ENCODE results near the gene BICC1. TPM values are rescaled to one million over a fixed set of nuclear protein-coding genes. Genes with fewer than 3 reads are reported as not detected.

Gene BICC1
- total RNA-seq, 1 experiment from 2014 or later, result 0.57 TPM

DNA sequence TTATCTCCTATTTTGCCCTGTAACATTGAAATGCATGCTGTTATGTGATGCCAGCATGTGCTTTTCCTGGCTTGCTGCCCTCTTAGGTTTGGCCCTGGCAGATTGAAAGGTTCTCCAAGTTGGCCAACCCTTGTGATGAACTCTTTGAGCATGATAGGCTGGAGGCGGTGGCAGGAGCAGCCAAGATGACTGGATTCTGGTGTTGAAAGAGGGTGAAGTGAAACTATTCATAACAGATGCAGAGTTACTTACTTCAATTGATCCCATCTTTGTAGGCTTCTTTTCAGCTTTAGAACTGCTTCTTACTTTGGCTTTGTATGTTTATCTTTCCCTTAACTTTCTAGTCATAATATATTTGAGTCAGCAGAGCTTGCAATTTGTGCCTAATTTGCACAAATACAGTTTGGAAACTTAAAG, 57.6 kb downstream of the BICC1 start:
- H3K23me2 ChIP-seq (ENCODE audit: insufficient read length, low read depth, low read length, poor library complexity, severe bottlenecking), result no peaks in the 10 kb centered on the region
- H4K20me1 ChIP-seq (ENCODE audit: control insufficient read depth, insufficient read depth, insufficient read length), result no peaks in the 10 kb centered on the region
- H3K36me3 Mint-ChIP-seq (ENCODE audit: insufficient read depth in 1 of 3, low read depth in 3 of 3), result no peaks in the 10 kb centered on the region
- H2BK5ac ChIP-seq (ENCODE audit: insufficient read length, low read length), result no peak overlapping the region
- no peaks in the 10 kb centered on the region for H3K9me3 ChIP-seq (ENCODE audit: control insufficient read depth, low read depth, low read length)
- no peak overlapping the region for H2BK120ac ChIP-seq (ENCODE audit: low read depth, low read length, poor library complexity, severe bottlenecking)
- no peak overlapping the region for H3T11ph ChIP-seq (ENCODE audit: low read length)
- no peak overlapping the region for H3K4me3 Mint-ChIP-seq
- H3K56ac ChIP-seq (ENCODE audit: insufficient read length, low read depth, low read length), result no peak overlapping the region
- H3K27ac Mint-ChIP-seq, result no peak overlapping the region
- H4K8ac ChIP-seq (replicated peaks; ENCODE audit: insufficient read length, low read depth, low read length), result no peak overlapping the region
- peaks cover 0 to 3% of the 10 kb centered on the region in 2 experiments; a peak in 1 of 4 replicates for H3K4me1 Mint-ChIP-seq
- no peaks in the 10 kb centered on the region for H3K79me2 ChIP-seq (ENCODE audit: insufficient read depth, low read length)
- H3K4me1 ChIP-seq (ENCODE audit: insufficient read depth, low read length), result no peaks in the 10 kb centered on the region
- H2BK15ac ChIP-seq (ENCODE audit: low read depth, low read length), result no peak overlapping the region
- no peaks in the 10 kb centered on the region for H3K27me3 Mint-ChIP-seq (ENCODE audit: low read depth)
- H3K14ac ChIP-seq (ENCODE audit: insufficient read depth, low read length), result no peak overlapping the region
- no peak overlapping the region for H3K4me2 ChIP-seq (ENCODE audit: insufficient read depth, insufficient read length, low read length)
- H3K9ac ChIP-seq (ENCODE audit: extremely low read depth, insufficient read length, low read length), result no peak overlapping the region
- no peak overlapping the region for H3K18ac ChIP-seq (ENCODE audit: insufficient read length, low read depth, low read length)
- no peak overlapping the region for H3K4ac ChIP-seq (ENCODE audit: low read depth, low read length)
- TF ChIP-seq, protein P1, sequence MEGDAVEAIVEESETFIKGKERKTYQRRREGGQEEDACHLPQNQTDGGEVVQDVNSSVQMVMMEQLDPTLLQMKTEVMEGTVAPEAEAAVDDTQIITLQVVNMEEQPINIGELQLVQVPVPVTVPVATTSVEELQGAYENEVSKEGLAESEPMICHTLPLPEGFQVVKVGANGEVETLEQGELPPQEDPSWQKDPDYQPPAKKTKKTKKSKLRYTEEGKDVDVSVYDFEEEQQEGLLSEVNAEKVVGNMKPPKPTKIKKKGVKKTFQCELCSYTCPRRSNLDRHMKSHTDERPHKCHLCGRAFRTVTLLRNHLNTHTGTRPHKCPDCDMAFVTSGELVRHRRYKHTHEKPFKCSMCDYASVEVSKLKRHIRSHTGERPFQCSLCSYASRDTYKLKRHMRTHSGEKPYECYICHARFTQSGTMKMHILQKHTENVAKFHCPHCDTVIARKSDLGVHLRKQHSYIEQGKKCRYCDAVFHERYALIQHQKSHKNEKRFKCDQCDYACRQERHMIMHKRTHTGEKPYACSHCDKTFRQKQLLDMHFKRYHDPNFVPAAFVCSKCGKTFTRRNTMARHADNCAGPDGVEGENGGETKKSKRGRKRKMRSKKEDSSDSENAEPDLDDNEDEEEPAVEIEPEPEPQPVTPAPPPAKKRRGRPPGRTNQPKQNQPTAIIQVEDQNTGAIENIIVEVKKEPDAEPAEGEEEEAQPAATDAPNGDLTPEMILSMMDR (conservative IDR thresholded peaks at IDR 0.05), result no peak
- no peak overlapping the region for H2BK12ac ChIP-seq (ENCODE audit: insufficient read length, low read depth, low read length)
- no peak overlapping the region for H2BK20ac ChIP-seq (ENCODE audit: low read depth, low read length, poor library complexity, severe bottlenecking)
- no peak for DNase-seq
- H3K27ac ChIP-seq (ENCODE audit: insufficient read length, low read depth, low read length), result no peak overlapping the region
- no peak overlapping the region for H3K23ac ChIP-seq (ENCODE audit: insufficient read length, low read depth, low read length)
- no CpG with 5 or more reads among the region's 1 CpG for WGBS (ENCODE audit: extremely low coverage, insufficient read length, low lambda C conversion rate)
- H4K5ac ChIP-seq (ENCODE audit: insufficient read length, low read depth, low read length), result no peak overlapping the region
- H3K9me3 Mint-ChIP-seq, result peaks cover 0 to 6% of the 10 kb centered on the region in 2 experiments; a peak in 1 of 5 replicates
- H3K27me3 ChIP-seq (ENCODE audit: insufficient read depth, low read length), result no peaks in the 10 kb centered on the region; the same call in 1 of the 2 replicates
- H2AFZ ChIP-seq (ENCODE audit: low read length), result no peak overlapping the region
- H3K79me1 ChIP-seq (ENCODE audit: insufficient read depth, low read depth, low read length, poor library complexity, severe bottlenecking), result no peaks in the 10 kb centered on the region
- H2AK5ac ChIP-seq (ENCODE audit: insufficient read length, low read length), result no peak overlapping the region
- H4K91ac ChIP-seq (ENCODE audit: insufficient read length, low read depth, low read length), result no peak overlapping the region

Data from H9 (cell line).